Activated naive CD8-positive, alpha-beta T cell treated with anti-CD3 and anti-CD28 coated beads for 36 hours (primary cell): ENCODE results near the gene NT5C2. TPM values are rescaled to one million over a fixed set of nuclear protein-coding genes. Genes with fewer than 3 reads are reported as not detected.
"Not testable (repeated sequence)": the region's sequence is repeated elsewhere in the genome, so short reads cannot be mapped to it uniquely, and the experiment has no call there.

Experiments used
- DNase-seq: peaks from one replicate; pipeline ENCODE4 v3.0.0; 2021
- H3K27ac Mint-ChIP-seq: one replicate; pipeline ENCODE4 v1.8.0; 2022; ENCODE audit warnings: mild to moderate bottlenecking, moderate library complexity, mixed read lengths
- H3K27me3 Mint-ChIP-seq: one replicate; pipeline ENCODE4 v1.8.0; 2022; ENCODE audit warnings: mild to moderate bottlenecking, mixed read lengths
- H3K36me3 Mint-ChIP-seq: one replicate; pipeline ENCODE4 v1.8.0; 2021; ENCODE audit warnings: mild to moderate bottlenecking, mixed read lengths
- H3K4me1 Mint-ChIP-seq: one replicate; pipeline ENCODE4 v1.8.0; 2021; ENCODE audit warnings: mixed read lengths
- H3K4me3 Mint-ChIP-seq: one replicate; pipeline ENCODE4 v1.8.0; 2022; ENCODE audit warnings: mild to moderate bottlenecking, moderate library complexity, mixed read lengths
- H3K9me3 Mint-ChIP-seq: one replicate; pipeline ENCODE4 v1.8.0; 2022; ENCODE audit warnings: mixed read lengths
- total RNA-seq, 2 experiments: library from RNA; stranded (reverse); gene quantifications; one replicate each; pipeline ENCODE4 v1.2.3, GENCODE V29; 2021

Gene NT5C2
- total RNA-seq, 2 experiments from 2014 or later, result 41.8 to 46.8 TPM

DNA sequence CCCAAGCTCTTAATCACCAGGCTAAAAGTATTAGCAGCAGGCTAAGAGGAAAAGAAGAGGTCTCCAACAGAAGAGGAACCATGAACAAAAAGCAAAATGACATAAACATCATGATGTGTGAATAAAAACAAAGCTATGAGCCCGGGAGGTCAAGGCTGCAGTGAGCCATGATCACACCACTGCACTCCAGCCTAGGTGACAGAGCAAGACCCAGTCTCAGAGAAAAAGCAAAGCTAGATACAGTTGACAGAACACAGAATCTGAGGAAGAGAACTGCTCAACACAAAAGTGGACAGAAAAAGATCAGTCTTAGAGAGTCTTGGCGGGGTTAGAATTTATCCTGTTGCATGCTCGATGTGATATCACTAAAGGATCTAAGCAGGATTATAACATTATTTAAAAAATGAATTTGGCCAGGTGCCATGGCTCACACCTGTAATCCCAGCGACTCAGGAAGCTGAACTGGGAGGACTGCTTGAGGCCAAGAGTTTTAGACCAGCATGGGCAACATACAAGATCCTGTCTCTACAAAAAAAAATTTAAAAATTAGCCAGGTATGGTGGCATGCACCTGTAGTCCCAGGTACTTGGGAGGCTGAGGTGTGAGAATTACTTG, 37.5 kb downstream of the NT5C2 start:
- no peaks in the 10 kb centered on the region for H3K27me3 Mint-ChIP-seq
- DNase-seq, result no peak
- H3K9me3 Mint-ChIP-seq, result no peaks in the 10 kb centered on the region
- H3K4me1 Mint-ChIP-seq, result peaks cover 2% of the 10 kb centered on the region
- no peak overlapping the region for H3K27ac Mint-ChIP-seq
- peaks cover 20% of the 10 kb centered on the region for H3K36me3 Mint-ChIP-seq
- no peak overlapping the region for H3K4me3 Mint-ChIP-seq

DNA sequence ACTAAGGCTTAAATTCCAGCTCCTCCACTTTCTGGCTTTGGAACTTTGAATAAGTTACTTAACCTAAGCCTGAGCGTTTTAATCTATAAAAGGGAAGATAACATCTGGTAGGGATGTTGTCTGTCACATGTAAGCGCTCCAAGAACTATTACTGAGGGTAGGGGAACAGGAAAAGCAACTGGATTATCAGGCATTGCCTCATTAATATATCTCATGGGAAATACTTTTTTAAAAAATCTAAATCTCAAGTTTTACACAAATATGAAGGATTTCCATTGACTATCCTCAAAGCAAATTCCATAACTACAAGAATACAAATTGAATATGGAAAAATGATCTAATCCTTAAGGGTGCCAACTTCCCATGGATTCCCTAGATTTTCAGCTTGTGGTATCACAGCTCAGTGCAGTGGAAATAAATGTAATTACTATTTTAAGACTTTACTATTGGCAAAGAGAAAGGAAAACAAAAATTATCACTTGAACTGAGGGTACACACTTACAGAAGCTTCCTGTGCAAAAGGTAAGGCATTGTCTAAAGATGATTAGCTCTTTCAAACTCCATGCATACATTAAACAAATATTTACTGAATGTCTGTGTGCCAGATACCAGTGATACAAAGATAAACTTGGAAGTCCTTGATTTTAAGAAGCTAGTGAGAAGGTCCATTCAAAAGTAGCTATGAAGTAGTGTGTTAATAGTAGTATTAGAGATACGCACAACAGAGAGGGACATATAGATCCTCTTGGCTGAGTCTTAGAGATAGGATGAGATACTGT, 38.4 kb downstream of the NT5C2 start:
- H3K36me3 Mint-ChIP-seq, result peaks cover 16% of the 10 kb centered on the region

DNA sequence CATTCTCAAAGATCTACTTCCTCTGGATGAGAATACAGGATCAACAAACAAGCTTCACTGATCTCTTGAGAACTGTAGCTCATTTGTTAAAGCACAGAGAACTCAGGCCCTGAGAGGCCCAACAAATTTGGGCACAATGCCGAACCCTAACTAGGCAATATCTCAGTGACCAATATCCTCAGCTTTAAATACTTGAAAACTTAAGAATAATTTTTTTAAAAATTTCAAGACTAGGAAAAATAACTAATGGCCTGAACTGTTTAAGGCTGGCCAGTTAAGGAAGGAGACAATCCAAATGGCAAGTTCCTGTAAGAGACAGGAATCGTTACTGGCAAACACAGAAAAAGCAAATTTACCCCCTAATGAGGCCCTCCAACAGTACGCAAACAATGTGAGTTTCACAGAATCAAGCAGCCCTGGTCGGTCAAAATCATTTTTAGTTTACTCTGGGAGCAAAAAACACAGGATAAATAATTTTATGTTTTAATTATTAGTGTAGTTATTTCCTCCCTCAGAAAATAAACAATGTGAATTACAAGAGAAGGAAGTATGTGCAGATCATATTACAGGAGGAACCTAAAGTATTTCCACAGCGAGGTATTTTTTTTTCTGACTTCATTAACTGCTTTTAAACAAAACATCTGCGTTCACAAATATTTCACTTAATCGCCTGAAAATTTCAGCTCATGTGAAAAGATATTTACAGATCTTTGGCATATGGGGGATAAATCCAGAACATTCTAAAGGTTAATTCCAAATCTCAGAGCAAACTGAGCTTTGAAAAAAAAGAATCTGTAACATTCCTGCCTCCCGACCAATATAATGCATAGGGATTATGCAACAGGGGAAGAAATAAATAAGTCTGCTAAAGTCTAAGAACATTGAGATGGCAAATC, 39.5 kb downstream of the NT5C2 start:
- peaks cover 4% of the 10 kb centered on the region for H3K4me1 Mint-ChIP-seq
- peaks cover 16% of the 10 kb centered on the region for H3K36me3 Mint-ChIP-seq
- H3K27me3 Mint-ChIP-seq, result no peaks in the 10 kb centered on the region
- no peak for DNase-seq
- H3K27ac Mint-ChIP-seq, result no peak overlapping the region
- no peaks in the 10 kb centered on the region for H3K9me3 Mint-ChIP-seq
- H3K4me3 Mint-ChIP-seq, result no peak overlapping the region

More for the DNA sequence above, 38.4 kb downstream of the NT5C2 start:
- Mint-ChIP-seq H3K4me3 (no peak overlapping the region), H3K9me3 (no peaks in the 10 kb centered on the region), H3K27ac (no peak overlapping the region), H3K27me3 (no peaks in the 10 kb centered on the region), H3K4me1 (peaks cover 4% of the 10 kb centered on the region)
- DNase-seq, result no peak

DNA sequence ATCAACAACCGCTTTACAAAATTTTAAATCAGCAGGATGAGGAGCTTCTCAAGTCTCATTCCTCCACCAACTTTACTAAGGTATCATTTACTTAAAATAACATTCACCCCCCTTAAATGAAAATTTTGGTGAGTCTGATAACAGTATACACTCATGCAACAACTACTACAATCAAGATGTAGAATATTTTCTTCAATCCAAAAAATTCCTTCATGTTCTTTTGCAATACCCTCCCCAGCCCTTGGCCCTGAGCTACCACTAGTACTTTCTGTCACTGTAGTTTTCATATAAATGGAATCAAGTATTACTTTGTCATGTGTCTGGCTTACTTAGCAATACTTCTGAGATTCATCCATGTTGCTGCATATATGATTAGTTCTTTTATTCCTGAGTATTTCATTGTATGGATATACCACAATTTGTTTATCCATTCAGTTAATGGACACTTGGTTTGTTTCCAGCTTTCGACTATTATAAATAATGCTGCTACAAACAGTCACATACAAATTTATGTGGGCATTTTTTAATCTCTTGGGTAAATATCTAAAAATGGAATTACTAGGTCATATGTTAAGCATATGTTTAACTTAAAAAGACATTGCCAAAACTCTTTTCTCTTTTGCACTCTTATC, 43.0 kb downstream of the NT5C2 start:
- no peak for DNase-seq
- Mint-ChIP-seq H3K4me3 (no peak overlapping the region), H3K27ac (no peak overlapping the region), H3K27me3 (no peaks in the 10 kb centered on the region), H3K9me3 (no peaks in the 10 kb centered on the region), H3K4me1 (peaks cover 8% of the 10 kb centered on the region), H3K36me3 (peaks cover 2% of the 10 kb centered on the region)

DNA sequence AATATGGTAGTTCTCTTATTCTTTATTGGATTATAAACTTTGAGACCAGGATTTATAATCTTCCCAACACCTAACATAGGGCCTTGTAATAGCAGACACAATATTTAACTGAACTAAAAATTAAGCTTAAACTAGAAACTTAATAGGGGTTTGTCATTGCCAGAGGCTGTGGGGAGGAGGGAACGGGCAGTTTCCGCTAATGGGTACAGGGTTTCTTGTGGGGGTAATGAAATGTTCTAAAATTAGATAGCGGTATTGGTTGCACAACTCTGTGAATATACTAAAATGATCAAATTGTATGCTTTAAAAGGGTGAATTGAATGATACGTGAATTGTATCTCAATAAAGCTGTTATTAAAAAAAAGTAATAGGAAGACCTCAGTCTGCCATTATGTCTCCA, 45.4 kb downstream of the NT5C2 start:
- no peaks in the 10 kb centered on the region for H3K27me3 Mint-ChIP-seq
- no peak overlapping the region for H3K4me3 Mint-ChIP-seq
- DNase-seq, result no peak
- peaks cover 8% of the 10 kb centered on the region for H3K4me1 Mint-ChIP-seq
- peaks cover 2% of the 10 kb centered on the region for H3K36me3 Mint-ChIP-seq
- H3K9me3 Mint-ChIP-seq, result no peaks in the 10 kb centered on the region
- no peak overlapping the region for H3K27ac Mint-ChIP-seq

DNA sequence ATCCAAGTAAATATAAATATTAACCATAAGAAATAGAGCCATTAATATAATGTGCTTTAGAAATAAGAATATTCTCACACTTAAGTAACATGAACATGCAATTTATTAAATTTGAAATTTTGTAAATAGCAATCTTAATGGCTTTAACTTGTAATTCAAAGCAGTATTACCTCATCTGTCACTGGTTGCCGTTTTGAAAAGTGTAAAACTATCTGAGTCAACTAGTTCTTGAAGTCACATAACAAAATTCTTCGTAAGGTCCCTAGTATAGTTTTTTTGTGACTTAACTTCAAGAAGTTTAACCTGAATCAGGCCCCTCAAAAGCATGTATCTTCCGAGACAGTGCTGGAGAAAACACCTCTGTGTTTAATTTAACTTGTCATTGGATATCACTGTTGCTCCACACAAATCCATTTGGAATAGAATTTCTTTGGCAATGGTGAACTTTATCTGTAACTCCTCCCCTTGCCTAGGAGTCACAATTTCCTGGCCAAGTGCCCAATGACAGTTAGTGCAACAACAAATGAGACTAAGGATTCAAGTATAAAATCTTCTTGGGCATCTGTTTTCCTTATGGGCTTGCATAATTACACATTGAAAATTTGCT, 47.1 kb downstream of the NT5C2 start:
- peak; percentile 15 for DNase-seq
- H3K27ac Mint-ChIP-seq, result no peak overlapping the region

DNA sequence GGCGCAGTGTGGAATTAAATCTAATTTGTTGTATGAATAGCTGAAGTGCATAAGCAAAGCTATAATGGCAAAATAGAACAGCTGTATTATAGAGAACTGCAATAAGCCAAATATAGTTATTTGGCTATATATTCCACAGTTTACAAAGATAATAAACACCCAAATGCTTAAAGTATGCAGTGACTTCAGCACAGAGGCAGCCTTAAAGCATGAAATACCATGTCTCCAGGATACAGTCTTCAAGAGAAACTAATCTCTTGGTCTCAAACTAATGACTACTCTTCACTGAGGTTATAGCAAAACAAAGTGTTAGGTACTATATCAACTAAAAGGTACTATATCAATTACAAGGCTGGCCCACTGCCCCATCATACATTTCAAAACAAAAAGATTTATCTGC, 48.0 kb downstream of the NT5C2 start:
- H3K27ac Mint-ChIP-seq, result no peak overlapping the region
- no peak for DNase-seq
- no peak overlapping the region for H3K4me3 Mint-ChIP-seq
- peaks cover 8% of the 10 kb centered on the region for H3K36me3 Mint-ChIP-seq
- H3K9me3 Mint-ChIP-seq, result no peaks in the 10 kb centered on the region
- peaks cover 7% of the 10 kb centered on the region for H3K4me1 Mint-ChIP-seq
- no peaks in the 10 kb centered on the region for H3K27me3 Mint-ChIP-seq

More for the DNA sequence above, 47.1 kb downstream of the NT5C2 start:
- H3K27me3 Mint-ChIP-seq, result no peaks in the 10 kb centered on the region
- peaks cover 7% of the 10 kb centered on the region for H3K36me3 Mint-ChIP-seq
- no peak overlapping the region for H3K4me3 Mint-ChIP-seq
- H3K4me1 Mint-ChIP-seq, result peaks cover 8% of the 10 kb centered on the region
- H3K9me3 Mint-ChIP-seq, result no peaks in the 10 kb centered on the region

DNA sequence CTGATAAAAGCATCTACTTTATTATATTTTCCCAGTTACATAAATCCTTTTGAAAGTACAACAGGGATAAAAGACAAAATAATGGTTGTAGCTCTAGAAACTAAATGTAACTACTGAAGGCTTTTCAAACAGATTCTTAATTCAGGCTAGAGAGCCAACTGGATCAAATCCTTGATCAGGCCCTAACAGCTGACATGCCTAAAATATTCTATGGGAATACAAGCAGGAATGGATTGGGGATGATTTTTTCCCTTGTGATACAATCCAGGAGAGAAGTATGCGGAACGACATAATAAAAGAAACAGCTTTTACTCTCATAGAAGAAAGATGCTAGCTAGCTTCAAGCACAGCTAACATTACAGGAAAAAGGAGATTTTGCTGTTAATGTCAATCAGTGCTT, 49.0 kb downstream of the NT5C2 start:
- H3K9me3 Mint-ChIP-seq, result no peaks in the 10 kb centered on the region
- DNase-seq, result no peak
- peaks cover 5% of the 10 kb centered on the region for H3K4me1 Mint-ChIP-seq
- no peak overlapping the region for H3K4me3 Mint-ChIP-seq
- peaks cover 8% of the 10 kb centered on the region for H3K36me3 Mint-ChIP-seq
- no peak overlapping the region for H3K27ac Mint-ChIP-seq
- H3K27me3 Mint-ChIP-seq, result no peaks in the 10 kb centered on the region

DNA sequence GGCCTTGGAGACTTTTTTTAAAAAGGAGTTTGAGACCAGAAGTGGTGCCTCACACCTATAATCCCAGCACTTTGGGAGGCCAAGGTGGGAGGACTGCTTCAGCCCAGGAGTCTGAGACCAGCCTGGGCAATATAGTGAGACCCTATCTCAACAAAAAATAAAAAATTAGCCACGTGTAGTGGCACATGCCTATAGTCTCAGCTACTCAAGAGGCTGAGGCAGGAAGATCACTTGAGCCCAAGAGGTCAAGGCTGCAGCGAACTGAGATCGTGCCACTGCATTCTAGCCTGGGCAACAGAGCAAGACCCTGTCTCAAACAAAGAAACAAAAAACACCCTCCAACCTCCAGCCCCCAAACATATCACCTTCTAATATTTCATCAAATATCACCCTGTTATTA, 49.4 kb downstream of the NT5C2 start:
- not testable (repeated sequence) for H3K27ac Mint-ChIP-seq, H3K4me3 Mint-ChIP-seq, DNase-seq, H3K27me3 Mint-ChIP-seq, H3K36me3 Mint-ChIP-seq, H3K4me1 Mint-ChIP-seq, H3K9me3 Mint-ChIP-seq

DNA sequence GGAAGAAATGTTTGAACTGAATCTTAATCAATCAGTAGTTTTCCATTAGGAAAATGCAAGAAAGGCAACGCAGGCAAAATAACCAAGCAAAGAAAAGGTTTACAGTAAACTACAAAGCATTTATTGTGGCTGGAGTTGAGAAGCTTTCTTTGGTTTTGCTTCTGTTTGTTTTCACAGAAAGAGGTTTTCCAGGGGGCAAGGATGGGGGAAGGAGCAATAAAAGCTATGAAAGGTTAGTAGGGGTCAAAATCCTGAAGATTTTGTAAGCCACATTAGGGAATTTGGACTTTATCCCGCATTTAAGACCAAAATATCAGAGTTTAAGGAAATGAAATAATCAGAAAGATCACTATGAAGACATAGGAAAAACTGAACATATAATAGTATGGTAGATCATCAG, 51.1 kb downstream of the NT5C2 start:
- H3K9me3 Mint-ChIP-seq, result no peaks in the 10 kb centered on the region
- peaks cover 5% of the 10 kb centered on the region for H3K4me1 Mint-ChIP-seq
- H3K4me3 Mint-ChIP-seq, result no peak overlapping the region
- H3K27me3 Mint-ChIP-seq, result no peaks in the 10 kb centered on the region
- no peak overlapping the region for H3K27ac Mint-ChIP-seq
- DNase-seq, result no peak
- peaks cover 9% of the 10 kb centered on the region for H3K36me3 Mint-ChIP-seq

DNA sequence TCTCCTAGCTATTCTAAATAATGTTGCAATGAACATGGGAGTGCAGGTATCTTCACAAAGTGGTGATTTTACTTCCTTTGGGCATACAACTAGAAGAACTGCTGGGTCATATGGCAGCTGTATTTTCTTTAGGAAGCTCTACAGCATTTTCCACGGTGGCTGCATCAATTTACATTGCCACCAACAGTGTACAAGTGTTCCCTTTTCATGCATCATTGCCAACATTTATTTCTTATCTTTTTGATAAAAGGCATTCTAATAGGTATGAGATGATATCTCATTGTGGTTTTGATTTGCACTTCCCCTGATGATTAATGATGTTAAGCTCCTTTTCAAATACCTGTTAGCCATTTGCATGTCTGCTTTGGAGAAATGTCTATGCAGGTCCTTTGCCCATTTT, 52.6 kb downstream of the NT5C2 start:
- Mint-ChIP-seq H3K4me3 (no peak overlapping the region), H3K27me3 (no peaks in the 10 kb centered on the region), H3K4me1 (no peaks in the 10 kb centered on the region), H3K36me3 (peaks cover 14% of the 10 kb centered on the region), H3K27ac (no peak overlapping the region), H3K9me3 (no peaks in the 10 kb centered on the region)
- no peak for DNase-seq

DNA sequence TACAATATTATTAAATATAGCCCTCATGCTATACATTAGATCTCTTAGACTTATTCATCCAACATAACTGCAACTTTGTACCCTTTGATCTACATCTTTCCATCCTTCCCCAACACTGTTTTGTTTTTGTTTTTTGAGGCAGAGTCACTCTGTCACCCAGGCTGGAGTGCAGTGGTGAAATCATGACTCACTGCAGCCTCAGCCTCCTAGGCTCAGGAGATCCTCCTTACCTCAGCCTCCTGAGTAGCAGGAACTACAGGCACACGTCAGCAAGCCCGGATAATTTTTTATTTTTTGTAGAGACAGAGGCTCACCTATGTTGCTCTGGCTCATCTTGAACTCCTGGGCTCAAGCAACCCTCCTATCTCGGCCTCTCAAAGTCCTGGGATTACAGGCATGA, 53.3 kb downstream of the NT5C2 start:
- Mint-ChIP-seq H3K27me3 (no peaks in the 10 kb centered on the region), H3K4me3 (no peak overlapping the region), H3K27ac (no peak overlapping the region), H3K4me1 (peaks cover 6% of the 10 kb centered on the region), H3K36me3 (peaks cover 21% of the 10 kb centered on the region), H3K9me3 (peaks cover 5% of the 10 kb centered on the region)
- DNase-seq, result no peak

DNA sequence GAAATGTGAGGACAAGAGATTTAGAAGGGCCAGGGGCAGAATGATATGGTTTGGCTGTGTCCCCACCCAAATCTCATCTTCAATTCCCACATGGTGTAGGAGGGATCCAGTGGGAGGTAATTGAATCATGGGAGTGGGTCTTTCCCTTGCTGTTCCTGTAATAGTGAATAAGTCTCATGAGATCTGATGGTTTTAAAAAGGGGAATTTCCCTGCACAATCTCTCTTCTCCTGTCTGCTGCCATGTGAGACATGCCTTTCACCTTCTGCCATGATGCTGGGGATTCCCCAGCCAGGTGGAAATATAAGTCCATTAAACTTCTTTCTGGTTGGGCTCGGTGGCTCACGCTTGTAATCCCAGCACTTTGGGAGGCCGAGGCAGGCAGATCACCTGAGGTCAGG, 57.9 kb downstream of the NT5C2 start:
- peak overlapping the region; percentile 81 for H3K27ac Mint-ChIP-seq
- DNase-seq, result peak; percentile 23

DNA sequence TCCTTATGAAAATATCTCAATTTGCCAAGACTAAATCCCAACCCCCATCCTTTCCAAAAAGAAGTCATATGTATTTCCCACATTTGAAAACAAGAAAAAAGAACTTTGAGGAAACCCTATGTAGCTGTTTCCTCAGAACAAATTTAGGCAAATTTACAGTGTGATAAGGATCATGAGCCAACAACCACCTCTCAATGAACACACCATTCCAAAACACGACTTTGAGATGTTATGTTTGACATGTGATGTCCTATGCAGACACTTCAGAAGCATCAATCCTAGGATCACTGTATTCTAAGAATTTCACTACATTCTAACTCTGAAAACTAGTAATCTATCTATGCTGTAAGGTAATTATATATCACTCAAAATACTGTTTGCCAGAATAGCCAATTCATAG, 62.2 kb downstream of the NT5C2 start:
- Mint-ChIP-seq H3K4me3 (no peak overlapping the region), H3K9me3 (peaks cover 12% of the 10 kb centered on the region), H3K36me3 (peaks cover 42% of the 10 kb centered on the region), H3K27me3 (no peaks in the 10 kb centered on the region), H3K27ac (no peak overlapping the region), H3K4me1 (peaks cover 9% of the 10 kb centered on the region)
- DNase-seq, result no peak

More for the DNA sequence above, 57.9 kb downstream of the NT5C2 start:
- not testable (repeated sequence) for H3K4me1 Mint-ChIP-seq, H3K27me3 Mint-ChIP-seq, H3K4me3 Mint-ChIP-seq
- peaks cover 47% of the 10 kb centered on the region for H3K36me3 Mint-ChIP-seq
- peaks cover 12% of the 10 kb centered on the region for H3K9me3 Mint-ChIP-seq
